NCI-H345 treated with DMSO at 0.1 percent for 48 hours (cell line): ENCODE measurements around the gene RAB39A.
"Not testable (repeated sequence)": the region's sequence is repeated elsewhere in the genome, so short reads cannot be mapped to it uniquely, and the experiment has no call there.

ENCODE experiments used
- DNase-seq: peaks from one replicate; lab custom pipeline; 2025; ENCODE audit not compliant: unreplicated experiment; lab: John Stamatoyannopoulos, UW

Gene RAB39A, protein sequence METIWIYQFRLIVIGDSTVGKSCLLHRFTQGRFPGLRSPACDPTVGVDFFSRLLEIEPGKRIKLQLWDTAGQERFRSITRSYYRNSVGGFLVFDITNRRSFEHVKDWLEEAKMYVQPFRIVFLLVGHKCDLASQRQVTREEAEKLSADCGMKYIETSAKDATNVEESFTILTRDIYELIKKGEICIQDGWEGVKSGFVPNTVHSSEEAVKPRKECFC

DNA sequence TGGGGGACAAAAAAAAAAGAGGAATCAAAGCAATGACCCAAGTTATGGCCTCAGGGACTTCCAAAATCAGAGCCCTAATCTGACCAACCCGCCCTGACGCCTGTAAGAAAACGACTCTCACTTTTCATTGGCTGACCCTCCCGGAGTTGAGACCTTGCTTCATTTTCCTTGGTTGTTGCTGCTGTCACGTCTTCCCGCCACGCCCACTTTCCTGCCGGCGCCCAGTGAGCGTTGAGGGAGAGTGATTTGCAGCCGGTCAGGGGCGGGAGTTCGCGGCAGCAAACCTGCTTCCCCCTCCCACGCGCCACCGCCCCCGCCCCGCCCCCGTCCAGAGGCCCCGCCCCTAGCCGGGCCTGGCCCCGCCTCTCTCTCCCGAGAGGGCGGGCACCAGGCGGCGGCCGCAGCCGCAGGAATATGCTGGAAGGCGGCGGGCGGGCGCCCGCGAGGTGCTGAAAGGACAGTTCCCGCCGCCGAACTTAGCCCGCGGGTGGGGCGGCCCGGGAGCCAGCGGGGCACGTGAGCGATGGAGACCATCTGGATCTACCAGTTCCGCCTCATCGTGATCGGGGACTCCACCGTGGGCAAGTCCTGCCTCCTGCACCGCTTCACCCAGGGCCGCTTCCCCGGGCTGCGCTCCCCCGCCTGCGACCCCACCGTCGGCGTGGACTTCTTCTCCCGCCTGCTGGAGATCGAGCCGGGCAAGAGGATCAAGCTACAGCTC is at the start of gene RAB39A:
TSS of gene RAB39A (plus strand) at position 403 of the 721 bp plus-strand sequence. CDS start at position 524, 121 bp downstream.
- peak; percentile 96 for DNase-seq

DNA sequence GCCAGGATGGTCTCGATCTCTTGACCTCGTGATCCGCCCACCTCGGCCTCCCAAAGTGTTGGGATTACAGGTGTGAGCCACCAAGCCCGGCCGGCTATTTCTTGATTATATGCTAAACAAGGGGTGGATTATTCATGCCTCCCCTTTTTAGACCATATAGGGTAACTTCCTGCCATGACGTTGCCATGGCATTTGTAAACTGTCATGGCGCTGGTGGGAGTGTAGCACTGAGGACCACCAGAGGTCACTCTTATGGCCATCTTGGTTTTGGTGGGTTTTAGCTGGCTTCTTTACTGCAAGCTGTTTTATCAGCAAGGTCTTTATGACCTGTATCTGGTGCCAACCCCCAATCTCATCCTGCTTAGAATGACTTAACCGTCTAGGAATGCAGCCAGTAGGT is 46.8 kb upstream of the RAB39A start:
- DNase-seq, result not testable (repeated sequence)

DNA sequence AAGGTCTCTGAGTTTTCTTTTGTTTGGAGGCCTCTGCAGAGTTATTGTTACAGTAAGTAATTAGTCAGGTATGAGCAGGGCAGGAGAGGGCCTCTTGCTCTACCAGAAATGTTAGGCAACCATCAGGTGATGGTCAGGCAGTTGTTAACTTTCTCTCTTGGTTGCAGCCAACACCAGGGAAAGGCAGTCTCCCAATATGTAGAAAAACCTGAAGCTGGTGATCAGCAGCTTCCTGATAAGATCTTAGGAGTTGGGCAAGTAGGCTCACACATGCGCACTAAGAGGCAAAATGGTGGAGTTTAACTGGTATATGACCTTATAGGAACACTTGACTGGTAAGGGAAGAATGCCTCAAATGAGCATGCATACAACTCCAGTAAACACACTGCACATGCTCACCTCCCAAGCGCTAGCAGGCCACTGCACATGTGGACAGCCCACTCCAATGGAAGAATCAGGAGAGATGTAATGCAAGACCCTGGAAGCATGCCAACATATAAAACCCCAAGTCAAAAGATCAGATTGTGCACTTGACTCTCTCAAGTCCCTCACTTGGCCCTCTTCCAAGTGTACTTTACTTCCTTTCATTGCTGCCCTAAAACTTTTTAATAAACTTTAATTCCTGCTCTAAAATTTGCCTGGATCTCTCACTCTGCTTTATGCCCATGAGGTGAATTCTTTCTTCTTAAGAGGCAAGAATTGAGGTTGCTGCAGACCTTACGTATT is 46.0 kb upstream of the RAB39A start:
- no peak for DNase-seq

GRCh38 chr11:107898270-107898669 is 30.0 kb upstream of the RAB39A start:
- no peak for DNase-seq

DNA sequence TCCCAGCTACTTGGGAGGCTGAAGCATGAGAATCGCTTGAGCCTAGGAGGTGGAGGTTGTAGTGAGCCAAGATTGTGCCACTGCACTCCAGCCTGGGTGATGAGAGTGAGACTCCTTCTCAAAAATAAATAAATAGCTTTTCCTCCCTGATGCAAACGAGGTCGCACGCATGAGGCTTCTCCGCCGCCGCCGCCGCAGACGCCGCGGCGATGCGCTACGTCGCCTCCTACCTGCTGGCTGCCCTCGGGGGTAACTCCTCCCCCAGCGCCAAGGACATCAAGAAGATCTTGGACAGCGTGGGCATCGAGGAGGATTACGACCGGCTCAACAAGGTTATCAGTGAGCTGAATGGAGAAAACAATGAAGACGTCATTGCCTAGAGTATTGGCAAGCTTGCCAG is 20.0 kb upstream of the RAB39A start:
- DNase-seq, result no peak

- not testable (repeated sequence) for DNase-seq
Observed at GRCh38 chr11:107912415-107912814, 15.8 kb upstream of the RAB39A start.

- DNase-seq, result no peak
Observed at GRCh38 chr11:107915229-107915628, 13.0 kb upstream of the RAB39A start.

- DNase-seq, result no peak
Observed at GRCh38 chr11:107916671-107917241, 11.5 kb upstream of the RAB39A start.

DNA sequence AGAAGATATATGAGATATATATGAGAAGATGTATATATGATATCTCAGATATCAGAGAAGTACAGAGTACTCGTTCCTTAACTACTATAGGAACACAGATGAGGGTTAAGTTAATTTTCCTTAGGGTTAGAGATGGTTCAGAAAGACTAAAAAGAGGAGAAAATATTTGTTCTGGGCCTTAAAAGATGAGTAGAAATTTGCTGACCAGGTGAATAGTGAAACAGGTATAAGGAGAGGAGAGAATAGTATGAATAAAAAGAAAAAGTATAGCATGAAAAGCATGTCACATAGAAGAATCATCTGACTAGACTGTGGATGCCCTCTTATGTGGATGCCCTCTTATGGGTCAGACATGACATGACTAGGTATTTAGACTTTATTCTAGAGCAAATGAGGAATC is 6.3 kb upstream of the RAB39A start:
- no peak for DNase-seq

GRCh38 chr11:107923519-107923918 is 4.7 kb upstream of the RAB39A start:
- not testable (repeated sequence) for DNase-seq

- no peak for DNase-seq
Observed at GRCh38 chr11:107924306-107924705, 3.9 kb upstream of the RAB39A start.

DNA sequence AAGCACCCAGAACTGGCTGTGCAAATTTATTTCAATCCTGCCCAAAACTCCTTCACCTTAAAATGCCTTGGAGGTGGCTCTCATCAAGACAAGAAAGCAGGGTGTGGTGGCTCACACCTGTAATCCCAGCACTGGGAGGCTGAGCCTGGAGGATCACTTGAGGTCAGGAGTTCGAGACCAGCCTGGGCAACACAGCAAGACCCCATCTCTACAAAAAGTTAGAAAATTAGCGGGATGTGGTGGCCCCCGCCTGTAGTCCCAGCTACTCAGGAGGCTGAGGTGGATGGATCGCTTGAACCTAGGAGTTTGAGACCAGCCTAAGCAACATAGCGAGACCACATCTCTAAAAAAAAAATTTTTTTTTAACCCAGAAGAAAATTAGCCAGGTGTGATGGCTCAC is 689 bp upstream of the RAB39A start:
- no peak for DNase-seq

- peak; percentile 38 for DNase-seq
Observed at GRCh38 chr11:107928767-107929507, 689 bp downstream of the RAB39A start.

- no peak for DNase-seq
Observed at GRCh38 chr11:107929611-107930200, 1.5 kb downstream of the RAB39A start.

- no peak for DNase-seq
Observed at GRCh38 chr11:107931206-107931605, 3.0 kb downstream of the RAB39A start.

- no peak for DNase-seq
Observed at GRCh38 chr11:107947904-107948303, 19.7 kb downstream of the RAB39A start.

- DNase-seq, result not testable (repeated sequence)
Observed at GRCh38 chr11:107948328-107948727, 20.1 kb downstream of the RAB39A start.

DNA sequence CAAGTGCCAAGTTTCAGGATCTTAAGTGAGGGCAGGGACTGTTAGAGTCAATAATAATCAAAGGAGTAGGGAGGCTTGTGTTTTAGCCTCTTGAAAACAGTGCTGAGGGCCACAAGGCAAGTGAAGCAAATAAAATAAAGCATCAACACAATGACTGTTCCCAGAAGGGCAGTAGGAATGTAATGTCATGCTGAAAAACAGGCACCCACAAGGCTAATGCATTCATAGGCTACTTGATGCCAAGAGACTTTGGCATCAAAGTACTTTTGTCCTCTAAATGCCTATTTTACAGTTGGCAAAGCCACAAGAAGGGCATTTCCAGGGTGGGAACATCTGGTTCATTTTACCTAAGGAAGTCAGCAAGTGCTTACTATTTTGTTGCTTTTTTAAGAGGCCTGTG is 22.9 kb downstream of the RAB39A start:
- DNase-seq, result no peak

DNA sequence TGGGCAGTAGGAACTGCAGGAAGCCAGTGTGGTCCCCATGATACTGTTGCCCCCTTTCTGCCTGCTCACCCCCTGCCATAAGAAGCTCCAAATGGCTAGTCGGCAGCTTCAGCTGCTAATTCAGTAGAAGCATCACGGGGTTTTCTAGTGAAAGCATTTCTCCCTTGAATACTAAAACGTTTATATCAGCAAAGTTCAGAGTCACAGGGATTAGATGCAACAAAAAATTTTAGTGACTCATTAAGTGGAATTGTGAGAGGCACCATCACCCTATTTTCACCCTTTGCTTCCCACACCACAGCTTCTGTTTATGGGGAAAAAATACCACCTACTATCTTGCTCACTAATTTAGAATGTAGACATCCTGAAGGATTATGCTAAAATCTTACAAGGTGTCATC is 25.2 kb downstream of the RAB39A start:
- DNase-seq, result no peak

GRCh38 chr11:107956543-107956942 is 28.3 kb downstream of the RAB39A start:
- no peak for DNase-seq
